ENCODE measurements around the gene PRRT3. TPM values are rescaled to one million over a fixed set of nuclear protein-coding genes. Genes with fewer than 3 reads are reported as not detected.
A peak's percentile ranks its signal among the peaks of the same experiment; 100 is the strongest.

PRRT3 gene
- total and polyA plus RNA-seq, 2 of the 13 experiments (the other 11 are each of a cell fraction or from before 2014, with no cell fraction given), result 0.22 to 0.44 TPM

DNA sequence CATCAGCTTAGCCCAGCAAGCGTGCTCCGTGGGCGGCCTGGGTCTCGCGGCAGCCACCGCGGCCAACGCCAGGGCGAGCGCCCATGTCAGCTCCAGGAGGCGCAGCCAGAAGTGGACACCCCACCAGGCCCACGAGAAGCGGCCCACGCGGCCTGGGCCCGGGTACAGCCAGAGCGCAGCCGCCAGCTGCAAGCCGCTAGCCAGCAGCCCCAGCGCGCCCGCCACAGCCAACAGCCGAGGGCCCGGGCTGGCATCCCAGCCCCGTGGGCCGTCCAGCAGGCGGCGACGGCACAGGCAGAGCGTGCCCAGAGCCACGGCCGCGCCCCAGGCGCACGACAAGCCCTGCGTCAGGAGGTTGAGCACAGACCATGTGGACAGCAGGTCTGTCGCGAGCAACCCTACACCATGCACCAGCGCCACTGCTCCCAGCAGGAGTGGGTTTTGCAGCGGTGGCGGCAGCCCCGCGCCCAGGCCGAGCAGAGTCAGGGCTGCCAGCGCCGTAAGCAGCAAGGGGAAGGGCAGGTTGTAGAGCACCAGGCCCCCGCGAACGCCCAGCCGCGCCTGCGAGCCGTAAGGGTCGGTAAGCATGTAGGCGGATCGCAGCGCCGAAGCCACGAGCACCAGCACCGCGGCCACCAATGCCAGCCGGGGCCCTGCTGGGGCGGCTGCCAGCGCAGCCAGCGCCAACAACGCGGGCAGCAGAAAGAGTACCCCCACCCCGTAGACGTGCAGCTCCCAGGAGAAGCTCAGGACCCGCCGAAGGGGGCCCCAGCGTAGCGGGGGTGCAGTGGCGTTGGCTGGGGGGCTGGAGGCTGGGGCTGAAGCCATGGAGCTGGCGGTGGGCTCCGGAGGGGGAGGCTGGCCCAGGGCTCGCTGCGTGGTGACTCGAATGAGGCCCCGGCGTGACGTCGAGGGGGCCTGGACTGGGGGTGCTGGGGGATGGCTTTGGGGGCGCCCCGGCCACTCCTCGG, 4.9 kb downstream of the PRRT3 start (continued):
- TF ChIP-seq ZNF83 (CRISPR knock-in tag; IDR thresholded peaks at IDR 0.05; ENCODE audit: borderline replicate concordance) (0 out of 2 replicates have a peak, but pooled peaks have one; percentile 41), ZNF343 (CRISPR knock-in tag; IDR thresholded peaks at IDR 0.05) (peak; percentile 78; the same call in 1 of the 2 replicates), AFF4 (CRISPR knock-in tag; IDR thresholded peaks at IDR 0.05) (no peak), IRF2 (CRISPR knock-in tag; IDR thresholded peaks at IDR 0.05) (0 out of 2 replicates have a peak, but pooled peaks have one; percentile 24), NFATC3 (CRISPR knock-in tag; IDR thresholded peaks at IDR 0.05) (peak; percentile 84; the same call in 1 of the 2 replicates), BRF2 (CRISPR knock-in tag; IDR thresholded peaks at IDR 0.05) (peak; percentile 81; the same call in 1 of the 2 replicates), ZEB1 (IDR thresholded peaks at IDR 0.05; ENCODE audit: insufficient replicate concordance, low read depth) (no peak), FOXP1 (IDR thresholded peaks at IDR 0.05) (no peak), FOXP1 (CRISPR knock-in tag; IDR thresholded peaks at IDR 0.05) (no peak), ZNF224 (CRISPR knock-in tag; IDR thresholded peaks at IDR 0.05) (no peak), POLR2AphosphoS5 (IDR thresholded peaks at IDR 0.05; ENCODE audit: low read depth, low read length) (peak; percentile 73), SP4 (CRISPR knock-in tag; IDR thresholded peaks at IDR 0.05) (peak; percentile 38), FOSL1 (CRISPR knock-in tag; IDR thresholded peaks at IDR 0.05; ENCODE audit: borderline replicate concordance) (no peak; the same call in 1 of the 2 replicates), NFRKB (IDR thresholded peaks at IDR 0.05) (no peak), ELF1 (CRISPR knock-in tag; IDR thresholded peaks at IDR 0.05) (no peak), ZNF274 (CRISPR knock-in tag; IDR thresholded peaks at IDR 0.05) (peak; percentile 92), NKX3-1 (CRISPR knock-in tag; IDR thresholded peaks at IDR 0.05) (peak; percentile 89), ZNF776 (CRISPR knock-in tag; IDR thresholded peaks at IDR 0.05) (no peak; the same call in 1 of the 2 replicates), SPEN (CRISPR knock-in tag; IDR thresholded peaks at IDR 0.05; ENCODE audit: low read depth) (peak; percentile 85), SMC3 (IDR thresholded peaks at IDR 0.05; ENCODE audit: low read length) (no peak), TRIM24 (CRISPR knock-in tag; IDR thresholded peaks at IDR 0.05) (no peak), ZC3H13 (CRISPR knock-in tag; IDR thresholded peaks at IDR 0.05) (peak; percentile 74)
- TF ChIP-seq, protein P1, sequence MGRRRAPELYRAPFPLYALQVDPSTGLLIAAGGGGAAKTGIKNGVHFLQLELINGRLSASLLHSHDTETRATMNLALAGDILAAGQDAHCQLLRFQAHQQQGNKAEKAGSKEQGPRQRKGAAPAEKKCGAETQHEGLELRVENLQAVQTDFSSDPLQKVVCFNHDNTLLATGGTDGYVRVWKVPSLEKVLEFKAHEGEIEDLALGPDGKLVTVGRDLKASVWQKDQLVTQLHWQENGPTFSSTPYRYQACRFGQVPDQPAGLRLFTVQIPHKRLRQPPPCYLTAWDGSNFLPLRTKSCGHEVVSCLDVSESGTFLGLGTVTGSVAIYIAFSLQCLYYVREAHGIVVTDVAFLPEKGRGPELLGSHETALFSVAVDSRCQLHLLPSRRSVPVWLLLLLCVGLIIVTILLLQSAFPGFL (CRISPR knock-in tag; IDR thresholded peaks at IDR 0.05), result peak; percentile 75; the same call in 1 of the 2 replicates
- TF ChIP-seq, protein P2, sequence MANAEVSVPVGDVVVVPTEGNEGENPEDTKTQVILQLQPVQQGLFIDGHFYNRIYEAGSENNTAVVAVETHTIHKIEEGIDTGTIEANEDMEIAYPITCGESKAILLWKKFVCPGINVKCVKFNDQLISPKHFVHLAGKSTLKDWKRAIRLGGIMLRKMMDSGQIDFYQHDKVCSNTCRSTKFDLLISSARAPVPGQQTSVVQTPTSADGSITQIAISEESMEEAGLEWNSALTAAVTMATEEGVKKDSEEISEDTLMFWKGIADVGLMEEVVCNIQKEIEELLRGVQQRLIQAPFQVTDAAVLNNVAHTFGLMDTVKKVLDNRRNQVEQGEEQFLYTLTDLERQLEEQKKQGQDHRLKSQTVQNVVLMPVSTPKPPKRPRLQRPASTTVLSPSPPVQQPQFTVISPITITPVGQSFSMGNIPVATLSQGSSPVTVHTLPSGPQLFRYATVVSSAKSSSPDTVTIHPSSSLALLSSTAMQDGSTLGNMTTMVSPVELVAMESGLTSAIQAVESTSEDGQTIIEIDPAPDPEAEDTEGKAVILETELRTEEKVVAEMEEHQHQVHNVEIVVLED (CRISPR knock-in tag; IDR thresholded peaks at IDR 0.05; ENCODE audit: borderline replicate concordance), result peak; percentile 73

Data from HepG2 (cell line).